Effector memory CD4-positive, alpha-beta T cell (primary cell): ENCODE measurements around the gene PLXNA1.

Experiments
- DNase-seq, 3 donors: peaks; one replicate each; pipeline ENCODE4 v3.0.0-alpha.2; 2020
- H3K27ac ChIP-seq: 2 replicates; pipeline ENCODE4 v1.7.0; 2013; ENCODE audit warnings: mild to moderate bottlenecking, low read length, moderate library complexity; ENCODE audit not compliant: insufficient read depth, poor library complexity, severe bottlenecking
- H3K27me3 ChIP-seq: replicated peaks from 2 replicates; pipeline ENCODE4 v1.7.0; 2013; ENCODE audit warnings: mild to moderate bottlenecking, low read length; ENCODE audit not compliant: insufficient read depth, control insufficient read depth, poor library complexity, severe bottlenecking
- H3K36me3 ChIP-seq: 2 replicates; pipeline ENCODE4 v1.7.0; 2013; ENCODE audit warnings: mild to moderate bottlenecking, low read length, moderate library complexity; ENCODE audit not compliant: control insufficient read depth, insufficient read depth
- H3K4me1 ChIP-seq: 2 replicates; pipeline ENCODE4 v1.7.0; 2013; ENCODE audit warnings: low read length, mild to moderate bottlenecking; ENCODE audit not compliant: control insufficient read depth, insufficient read depth, poor library complexity, severe bottlenecking
- H3K4me3 ChIP-seq: 2 replicates; pipeline ENCODE4 v1.7.0; 2013; ENCODE audit warnings: low read length, low read depth, mild to moderate bottlenecking; ENCODE audit not compliant: insufficient read depth, poor library complexity, severe bottlenecking
- H3K9me3 ChIP-seq: 2 replicates; pipeline ENCODE4 v1.7.0; 2013; ENCODE audit warnings: mild to moderate bottlenecking, low read length, moderate library complexity; ENCODE audit not compliant: control insufficient read depth

The PLXNA1 gene

DNA sequence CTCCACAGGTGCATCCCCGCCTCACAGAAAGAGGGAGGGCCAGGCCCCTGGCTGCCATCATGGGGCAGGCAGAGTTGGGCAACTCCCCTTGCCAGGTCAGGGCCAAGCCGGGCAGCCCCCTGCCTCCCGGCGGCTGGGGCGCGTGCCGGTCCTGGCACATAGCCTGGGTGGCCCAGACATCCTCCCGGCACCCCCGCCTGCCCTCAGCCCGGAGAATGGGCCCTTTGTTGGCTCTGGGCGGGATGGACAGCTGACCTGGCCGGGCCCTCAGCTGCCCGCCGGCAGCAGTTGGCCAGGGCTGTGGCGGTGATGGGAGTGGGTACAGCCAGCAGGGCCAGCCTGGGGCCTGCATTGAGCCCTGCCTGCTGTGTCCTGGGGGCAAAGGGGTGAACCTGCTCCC, 16.5 kb downstream of the PLXNA1 start:
- Histone ChIP-seq H3K4me1 (no peaks in the 10 kb centered on the region), H3K36me3 (peaks cover 5% of the 10 kb centered on the region)

GRCh38 chr3:127000119-127000518, 17.2 kb downstream of the PLXNA1 start:
- Histone ChIP-seq H3K27ac (no peak overlapping the region), H3K9me3 (no peaks in the 10 kb centered on the region), H3K4me1 (no peaks in the 10 kb centered on the region), H3K27me3 (no peaks in the 10 kb centered on the region), H3K36me3 (peaks cover 5% of the 10 kb centered on the region), H3K4me3 (no peak overlapping the region)
- DNase-seq: no peak

More for the DNA sequence above, 16.5 kb downstream of the PLXNA1 start:
- no peak overlapping the region for H3K4me3 ChIP-seq
- no peak overlapping the region for H3K27ac ChIP-seq
- H3K27me3 ChIP-seq: no peaks in the 10 kb centered on the region
- no peak for DNase-seq
- no peaks in the 10 kb centered on the region for H3K9me3 ChIP-seq

GRCh38 chr3:127000761-127001160, 17.8 kb downstream of the PLXNA1 start:
- Histone ChIP-seq H3K27ac (no peak overlapping the region), H3K9me3 (no peaks in the 10 kb centered on the region), H3K4me1 (no peaks in the 10 kb centered on the region), H3K36me3 (peaks cover 5% of the 10 kb centered on the region), H3K27me3 (no peaks in the 10 kb centered on the region), H3K4me3 (no peak overlapping the region)
- DNase-seq: no peak

DNA sequence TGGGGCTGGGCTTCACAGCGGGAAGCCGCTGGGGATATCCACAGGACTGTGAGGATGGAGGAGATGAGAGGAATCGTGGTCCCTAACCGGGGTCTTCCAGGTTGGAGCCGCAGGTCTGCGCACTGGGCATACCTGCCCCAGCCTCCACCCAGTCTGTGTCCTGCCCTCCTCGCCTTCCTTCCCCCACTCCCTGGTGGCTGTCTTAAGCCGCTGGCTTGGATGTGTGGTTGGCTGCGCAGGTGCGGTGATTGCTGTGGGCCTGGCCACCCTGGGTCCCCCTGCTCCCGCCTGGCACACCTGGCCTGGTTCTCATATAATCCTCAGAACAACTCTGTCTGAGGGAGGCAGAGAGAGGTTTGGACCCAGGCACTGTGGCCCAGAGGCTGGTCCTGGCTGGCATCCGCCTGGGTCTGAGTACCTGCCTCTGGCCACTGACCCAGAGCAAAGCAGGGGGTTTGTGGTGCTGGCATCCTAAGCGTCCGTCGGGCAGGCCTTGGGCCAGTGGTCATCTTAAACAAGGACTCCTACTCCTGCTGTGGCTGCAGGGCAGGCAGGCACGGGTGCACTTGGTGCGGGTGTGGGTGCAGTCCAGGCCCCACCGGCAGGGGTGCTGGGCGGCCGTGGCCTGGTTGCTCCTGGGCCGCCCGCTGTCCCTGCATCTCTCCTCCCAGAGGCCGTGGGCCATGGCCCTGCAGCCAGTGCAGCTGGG, 18.7 kb downstream of the PLXNA1 start:
- DNase-seq: no peak
- H3K4me1 ChIP-seq: no peaks in the 10 kb centered on the region
- H3K27ac ChIP-seq: no peak overlapping the region
- H3K4me3 ChIP-seq: no peak overlapping the region
- no peaks in the 10 kb centered on the region for H3K9me3 ChIP-seq
- H3K27me3 ChIP-seq: no peaks in the 10 kb centered on the region
- peaks cover 5% of the 10 kb centered on the region for H3K36me3 ChIP-seq

DNA sequence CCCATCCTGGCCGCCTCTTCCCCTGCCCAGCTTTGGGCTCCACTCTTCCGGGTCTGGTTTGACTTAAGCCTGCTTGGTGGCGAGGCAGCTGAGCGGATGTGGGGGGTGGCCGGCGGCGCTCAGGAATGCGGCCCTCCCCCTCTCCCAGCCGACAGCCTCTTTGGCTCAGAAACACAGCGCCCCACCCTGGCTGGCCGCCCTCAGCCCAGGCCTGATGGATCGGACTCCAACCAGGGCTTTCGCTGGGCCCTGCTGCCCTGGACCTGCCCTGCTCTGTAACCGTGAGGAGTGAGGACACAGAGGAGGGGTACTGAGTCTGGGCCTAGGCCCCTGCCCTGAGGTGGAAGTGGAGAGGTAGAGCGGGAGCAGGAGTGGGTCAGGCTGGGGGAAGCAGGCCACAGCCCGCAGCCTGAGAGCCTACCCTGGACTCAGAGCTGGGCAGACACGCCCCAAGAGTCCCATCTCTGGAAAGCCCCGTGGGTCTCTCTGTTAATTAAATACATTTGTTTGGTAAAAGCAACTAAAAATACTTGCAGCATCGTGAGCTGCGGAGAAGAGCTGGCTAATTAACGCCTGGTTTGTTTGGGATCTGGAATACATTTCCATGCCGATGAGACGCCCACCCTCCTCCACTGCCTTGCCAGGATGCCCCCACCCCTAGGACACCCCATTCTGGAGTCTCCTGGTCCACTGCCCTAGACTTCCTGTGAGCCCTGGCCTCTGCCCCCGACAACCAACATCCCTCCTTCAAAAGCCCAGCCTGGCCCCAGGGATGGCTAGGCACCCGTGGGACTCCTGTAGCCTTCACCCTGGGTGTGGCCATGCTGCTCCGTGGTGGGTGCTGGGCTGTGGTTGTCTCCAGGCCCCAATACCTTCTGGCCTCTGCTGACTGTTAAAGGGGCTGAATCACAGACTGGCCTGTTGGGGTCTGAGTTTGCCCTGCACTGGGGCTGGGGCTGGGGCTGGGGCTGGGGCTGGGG, 19.6 kb downstream of the PLXNA1 start:
- Histone ChIP-seq H3K4me3 (no peak overlapping the region), H3K9me3 (no peaks in the 10 kb centered on the region), H3K4me1 (no peaks in the 10 kb centered on the region), H3K36me3 (no peaks in the 10 kb centered on the region), H3K27me3 (no peaks in the 10 kb centered on the region), H3K27ac (no peak overlapping the region)
- no peak for DNase-seq

DNA sequence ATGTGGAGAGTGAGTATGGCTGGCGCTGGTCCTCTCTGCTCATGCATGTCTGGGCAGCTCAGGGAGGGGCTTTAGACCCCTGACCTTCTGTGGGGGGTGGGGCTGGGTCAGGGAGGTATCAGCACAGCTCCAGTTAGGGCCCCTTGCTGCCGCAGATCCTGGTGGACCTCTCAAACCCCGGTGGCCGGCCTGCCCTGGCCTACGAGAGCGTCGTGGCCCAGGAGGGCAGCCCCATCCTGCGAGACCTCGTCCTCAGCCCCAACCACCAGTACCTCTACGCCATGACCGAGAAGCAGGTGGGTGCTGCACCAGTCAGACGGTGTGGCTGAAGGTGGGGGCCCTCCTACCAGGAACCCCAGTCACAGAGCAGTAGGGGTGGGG, 20.2 kb downstream of the PLXNA1 start:
- Histone ChIP-seq H3K36me3 (no peaks in the 10 kb centered on the region), H3K9me3 (no peaks in the 10 kb centered on the region), H3K27me3 (no peaks in the 10 kb centered on the region), H3K27ac (no peak overlapping the region), H3K4me3 (no peak overlapping the region), H3K4me1 (no peaks in the 10 kb centered on the region)
- no peak for DNase-seq

GRCh38 chr3:127003601-127004280, 20.8 kb downstream of the PLXNA1 start:
- no peak overlapping the region for H3K27ac ChIP-seq
- no peaks in the 10 kb centered on the region for H3K4me1 ChIP-seq
- H3K27me3 ChIP-seq: no peaks in the 10 kb centered on the region
- H3K36me3 ChIP-seq: no peaks in the 10 kb centered on the region
- no peaks in the 10 kb centered on the region for H3K9me3 ChIP-seq
- no peak overlapping the region for H3K4me3 ChIP-seq
- DNase-seq: no peak

DNA sequence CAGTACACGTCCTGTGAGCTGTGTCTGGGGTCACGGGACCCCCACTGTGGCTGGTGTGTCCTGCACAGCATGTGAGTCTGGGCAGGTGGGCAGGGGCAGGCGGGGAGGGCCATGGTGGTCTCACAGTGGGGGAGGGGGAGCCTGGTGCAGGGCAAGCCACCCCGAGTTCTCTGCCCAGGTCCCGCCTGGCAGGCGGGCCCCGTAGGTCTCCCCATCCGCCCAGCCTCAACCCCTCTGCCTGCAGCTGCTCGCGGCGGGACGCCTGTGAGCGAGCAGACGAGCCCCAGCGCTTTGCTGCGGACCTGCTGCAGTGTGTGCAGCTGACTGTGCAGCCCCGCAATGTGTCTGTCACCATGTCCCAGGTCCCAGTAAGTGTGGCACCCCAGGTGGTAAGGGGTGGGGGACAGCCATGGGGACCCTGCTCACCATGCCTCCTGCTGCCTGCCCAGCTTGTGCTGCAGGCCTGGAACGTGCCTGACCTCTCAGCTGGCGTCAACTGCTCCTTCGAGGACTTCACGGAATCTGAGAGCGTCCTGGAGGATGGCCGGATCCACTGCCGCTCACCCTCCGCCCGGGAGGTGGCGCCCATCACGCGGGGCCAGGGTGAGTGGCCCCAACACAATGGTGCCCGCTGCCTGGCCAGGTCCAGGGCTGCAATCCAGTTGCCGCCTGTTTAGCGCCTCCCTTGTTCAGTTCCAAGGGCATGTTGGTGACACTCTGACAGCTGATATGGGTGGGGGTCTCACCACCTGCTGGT, 21.9 kb downstream of the PLXNA1 start:
- H3K27ac ChIP-seq: no peak overlapping the region
- H3K36me3 ChIP-seq: no peaks in the 10 kb centered on the region
- DNase-seq: no peak
- H3K4me1 ChIP-seq: no peaks in the 10 kb centered on the region
- H3K4me3 ChIP-seq: no peak overlapping the region
- no peaks in the 10 kb centered on the region for H3K9me3 ChIP-seq
- no peaks in the 10 kb centered on the region for H3K27me3 ChIP-seq

- DNase-seq: no peak
- H3K4me3 ChIP-seq: no peak overlapping the region
Observed at GRCh38 chr3:127005864-127006500, 23.1 kb downstream of the PLXNA1 start.

More at GRCh38 chr3:127005864-127006500, 23.1 kb downstream of the PLXNA1 start:
- Histone ChIP-seq H3K27me3 (no peaks in the 10 kb centered on the region), H3K9me3 (no peaks in the 10 kb centered on the region), H3K27ac (no peak overlapping the region), H3K36me3 (no peaks in the 10 kb centered on the region), H3K4me1 (no peaks in the 10 kb centered on the region)
